ENCODE results near the gene CDK5R1.

Gene CDK5R1

GRCh38 chr17:32475258-32475657, 11.5 kb upstream of the CDK5R1 start:
- no peak for DNase-seq

GRCh38 chr17:32477220-32477619, 9.6 kb upstream of the CDK5R1 start:
- no peak for DNase-seq

GRCh38 chr17:32479074-32479617, 7.6 kb upstream of the CDK5R1 start:
- no peak for DNase-seq

GRCh38 chr17:32481193-32481592, 5.6 kb upstream of the CDK5R1 start:
- no peak for DNase-seq

DNA sequence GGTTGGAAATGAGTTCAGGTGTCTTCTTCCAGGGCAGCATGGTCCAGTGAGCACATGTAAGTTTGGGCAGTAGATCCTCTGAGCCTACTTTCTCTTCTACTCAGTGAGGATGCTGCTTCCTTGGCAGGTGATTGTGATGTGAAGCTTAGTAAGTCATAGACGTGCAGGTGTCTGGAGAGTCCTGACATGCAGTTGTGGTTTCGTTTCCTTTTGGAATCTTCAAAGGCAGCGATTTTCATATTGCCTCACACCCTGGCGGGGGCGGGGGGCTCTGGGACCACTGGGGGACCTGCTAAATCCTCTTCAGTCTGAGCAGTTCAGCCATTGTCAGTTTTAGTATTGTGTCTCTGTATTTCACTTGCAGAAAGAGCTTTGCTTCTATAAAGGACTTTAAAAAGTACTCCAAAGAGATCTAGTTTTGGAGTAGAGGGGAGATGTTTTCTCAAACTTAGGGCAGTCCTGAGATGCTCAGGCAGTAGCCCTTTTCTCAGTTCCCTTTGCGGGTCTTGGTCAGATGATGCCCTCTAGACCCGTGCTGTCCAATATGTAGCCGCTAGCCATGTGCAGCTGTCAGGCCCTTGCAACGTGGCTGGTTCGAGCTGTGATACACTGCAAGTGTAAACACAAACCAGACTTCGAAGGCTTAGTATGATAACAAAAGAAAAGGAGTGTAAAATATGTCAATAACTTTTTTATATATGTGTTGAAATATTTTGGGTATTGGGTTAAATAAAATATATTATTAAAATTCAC, 4.0 kb upstream of the CDK5R1 start:
- no peak for DNase-seq

- DNase-seq, result peak; percentile 17
Measured at GRCh38 chr17:32483451-32484019, 3.3 kb upstream of the CDK5R1 start.

DNA sequence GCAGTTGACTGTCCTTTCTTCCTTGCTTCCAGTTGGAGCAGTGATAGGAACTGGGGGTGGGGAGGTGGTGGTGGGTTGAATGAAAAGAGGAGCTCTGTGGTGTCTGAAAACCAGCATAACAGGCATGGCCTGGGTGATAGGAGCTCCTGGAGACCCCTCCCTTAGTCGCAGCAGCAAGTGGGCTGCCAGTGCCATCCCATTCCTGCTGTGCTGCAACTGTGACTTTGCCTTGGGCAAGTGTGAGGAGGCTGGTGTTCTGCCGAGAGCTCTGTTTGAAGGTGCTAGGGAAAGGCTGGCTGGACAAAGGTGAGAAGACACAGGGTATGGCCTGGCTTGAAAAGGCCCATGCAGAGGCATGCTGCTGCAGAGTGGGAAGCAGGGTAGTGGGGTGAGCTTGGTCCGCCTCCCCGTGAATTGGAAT, 2.7 kb upstream of the CDK5R1 start:
- DNase-seq, result no peak

GRCh38 chr17:32484628-32485027, 2.2 kb upstream of the CDK5R1 start:
- no peak for DNase-seq

GRCh38 chr17:32485261-32486110, 1.3 kb upstream of the CDK5R1 start:
- no peak for DNase-seq

DNA sequence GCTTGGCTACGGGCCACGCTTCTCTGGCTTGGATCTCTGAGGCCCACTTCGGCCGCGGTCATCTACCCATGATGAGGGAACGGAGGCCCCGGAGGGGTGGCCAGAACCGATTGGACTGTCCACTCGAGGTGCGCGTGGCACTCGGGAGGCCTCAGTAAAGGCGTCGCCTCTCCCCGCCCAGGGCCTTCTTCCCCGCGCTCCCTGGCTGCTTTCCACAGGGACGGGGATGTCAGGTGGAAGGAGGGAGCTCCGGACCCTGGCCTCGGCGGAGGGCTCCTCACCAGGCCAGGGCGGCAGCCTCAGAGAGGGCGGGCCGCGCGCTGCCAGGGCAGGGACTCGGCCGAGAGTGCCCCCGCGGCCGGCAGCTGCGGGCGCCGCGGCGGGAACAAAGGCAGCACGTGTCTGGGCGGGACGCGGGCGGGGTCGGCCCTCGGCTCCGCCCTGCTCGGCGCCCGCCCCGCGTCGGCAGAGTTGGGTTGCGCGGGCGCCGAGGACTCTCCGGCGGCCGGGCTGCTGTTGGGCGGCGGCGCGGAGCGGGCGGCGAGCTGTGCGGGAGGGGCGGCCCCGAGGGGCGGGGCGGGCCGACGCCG, 587 bp upstream of the CDK5R1 start:
- DNase-seq, result peak; percentile 55

- DNase-seq, result no peak
Measured at GRCh38 chr17:32487473-32488176, 832 bp downstream of the CDK5R1 start.

DNA sequence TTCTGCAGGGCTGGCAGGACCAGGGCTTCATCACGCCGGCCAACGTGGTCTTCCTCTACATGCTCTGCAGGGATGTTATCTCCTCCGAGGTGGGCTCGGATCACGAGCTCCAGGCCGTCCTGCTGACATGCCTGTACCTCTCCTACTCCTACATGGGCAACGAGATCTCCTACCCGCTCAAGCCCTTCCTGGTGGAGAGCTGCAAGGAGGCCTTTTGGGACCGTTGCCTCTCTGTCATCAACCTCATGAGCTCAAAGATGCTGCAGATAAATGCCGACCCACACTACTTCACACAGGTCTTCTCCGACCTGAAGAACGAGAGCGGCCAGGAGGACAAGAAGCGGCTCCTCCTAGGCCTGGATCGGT, 1.4 kb downstream of the CDK5R1 start:
- no peak for DNase-seq

DNA sequence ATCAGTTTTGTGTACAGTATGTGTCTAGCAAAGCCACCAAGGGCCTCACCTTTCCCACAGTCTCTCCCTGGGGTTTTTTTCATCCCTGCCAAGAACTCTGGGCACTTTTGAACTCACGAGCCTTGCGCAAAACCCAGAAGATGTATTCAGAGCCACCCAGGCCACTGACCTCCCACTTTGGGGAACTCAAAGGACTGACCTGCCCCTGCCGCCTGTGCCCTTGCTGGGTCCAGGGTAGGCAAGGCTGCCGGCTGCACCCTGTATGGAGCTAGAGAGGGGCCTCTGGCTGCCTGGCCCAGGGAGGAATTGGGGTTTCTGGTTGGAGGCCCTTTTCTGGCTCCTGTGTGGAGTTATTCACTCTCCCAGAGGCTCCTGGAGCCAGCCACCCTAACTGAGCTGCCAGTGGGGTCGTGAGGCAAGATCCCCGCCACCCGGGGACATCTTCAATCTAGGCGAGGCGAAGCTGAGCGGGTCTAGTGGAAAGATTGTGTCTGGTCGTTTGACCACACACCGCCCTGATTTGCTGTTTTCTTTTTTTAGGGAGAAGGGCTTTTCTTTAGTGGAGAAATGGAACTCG, 1.9 kb downstream of the CDK5R1 start:
- DNase-seq, result no peak

GRCh38 chr17:32489320-32490100, 2.7 kb downstream of the CDK5R1 start:
- no peak for DNase-seq

GRCh38 chr17:32490101-32490482, 3.3 kb downstream of the CDK5R1 start:
- no peak for DNase-seq

DNA sequence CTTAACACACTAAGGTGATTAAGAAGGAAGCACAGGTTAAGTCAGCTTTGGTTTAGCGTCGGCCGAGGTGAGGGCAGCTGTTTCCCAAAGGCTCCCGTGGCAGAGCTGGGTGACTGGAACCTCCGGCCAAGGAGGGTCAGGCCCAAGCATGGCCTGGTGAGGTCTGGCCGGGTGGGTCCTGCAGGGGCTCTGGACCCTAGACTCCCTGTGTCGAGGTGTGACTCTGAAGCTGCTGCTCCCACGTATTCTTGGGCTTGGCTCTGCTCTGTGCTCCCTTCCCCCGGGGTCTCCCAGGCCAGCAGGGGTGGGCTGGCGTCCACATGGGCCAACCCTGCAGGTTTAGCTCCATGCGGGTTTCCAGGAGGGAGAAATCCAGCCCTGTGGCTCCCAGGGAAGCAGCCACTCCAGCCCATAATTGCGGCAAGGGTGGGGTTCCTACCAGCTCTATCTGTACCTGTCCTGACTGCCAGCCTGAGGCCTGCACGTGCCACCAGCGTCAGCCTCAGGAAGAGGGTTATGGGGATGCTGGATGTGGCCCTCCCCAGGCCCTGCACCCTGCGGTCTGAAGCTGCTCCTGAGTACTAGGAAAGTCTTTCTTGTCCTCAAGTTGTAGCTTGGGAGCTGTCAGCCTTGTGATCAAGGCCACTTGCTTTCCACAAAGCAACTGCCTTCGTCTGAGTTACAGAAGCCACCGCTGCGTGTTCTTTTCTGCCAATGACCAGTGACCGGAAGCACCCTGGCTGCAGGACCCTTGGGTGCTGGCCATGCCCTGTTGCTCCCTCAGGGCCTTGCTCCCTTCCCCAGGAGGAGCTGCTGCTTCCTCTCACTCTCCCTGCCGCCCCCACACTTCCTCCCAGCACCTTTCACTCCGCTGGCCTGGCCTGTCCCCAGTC, 4.8 kb downstream of the CDK5R1 start:
- no peak for DNase-seq

- DNase-seq, result no peak
Measured at GRCh38 chr17:32492264-32492589, 5.4 kb downstream of the CDK5R1 start.

DNA sequence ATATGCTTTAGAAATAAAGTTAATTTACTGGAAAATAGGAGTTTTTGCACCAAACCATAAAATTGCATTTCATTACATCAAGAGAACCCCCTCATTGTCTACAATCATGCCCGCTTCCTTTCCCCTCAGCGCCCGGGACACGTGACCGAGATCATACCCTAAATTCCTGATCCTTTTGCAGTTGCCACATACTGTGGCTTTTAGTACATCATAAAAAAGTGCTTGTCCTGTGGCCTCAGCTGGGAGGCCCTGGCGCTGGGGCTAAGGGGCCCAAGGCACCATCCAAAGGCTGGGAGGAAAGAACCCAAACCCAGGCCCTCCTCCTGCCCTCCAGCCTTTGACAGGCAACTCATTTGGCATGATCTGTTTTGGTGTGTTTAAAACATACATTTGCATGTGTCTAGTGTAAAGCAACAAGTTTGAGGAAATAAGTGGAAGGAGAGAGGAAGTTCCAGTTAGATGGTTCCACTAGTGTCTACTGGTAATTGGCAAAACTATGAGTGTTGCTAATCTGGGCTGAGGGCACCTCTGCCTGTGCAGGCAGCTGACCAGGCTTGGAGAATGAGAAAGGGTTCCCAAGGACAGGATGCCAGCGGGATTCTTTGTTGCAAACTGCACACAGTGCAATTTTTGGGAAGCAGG, 6.0 kb downstream of the CDK5R1 start:
- no peak for DNase-seq

GRCh38 chr17:32493571-32493970, 6.8 kb downstream of the CDK5R1 start:
- no peak for DNase-seq

- no peak for DNase-seq
Measured at GRCh38 chr17:32493976-32494513, 7.3 kb downstream of the CDK5R1 start.
